Stimulated activated CD8-positive, alpha-beta memory T cell treated with anti-CD3 and anti-CD28 coated beads, Interleukin-15, amount 100 ng/mL, for 4 hours (primary cell): Measurements from ENCODE around the gene UBAP2.
A peak's percentile ranks its signal among the peaks of the same experiment; 100 is the strongest.

Experiments used
- DNase-seq, 2 donors: peaks; one replicate each; pipeline ENCODE4 v3.0.0-alpha.2; 2020; ENCODE audit warnings: low read depth in 2 of 2

Gene UBAP2, protein sequence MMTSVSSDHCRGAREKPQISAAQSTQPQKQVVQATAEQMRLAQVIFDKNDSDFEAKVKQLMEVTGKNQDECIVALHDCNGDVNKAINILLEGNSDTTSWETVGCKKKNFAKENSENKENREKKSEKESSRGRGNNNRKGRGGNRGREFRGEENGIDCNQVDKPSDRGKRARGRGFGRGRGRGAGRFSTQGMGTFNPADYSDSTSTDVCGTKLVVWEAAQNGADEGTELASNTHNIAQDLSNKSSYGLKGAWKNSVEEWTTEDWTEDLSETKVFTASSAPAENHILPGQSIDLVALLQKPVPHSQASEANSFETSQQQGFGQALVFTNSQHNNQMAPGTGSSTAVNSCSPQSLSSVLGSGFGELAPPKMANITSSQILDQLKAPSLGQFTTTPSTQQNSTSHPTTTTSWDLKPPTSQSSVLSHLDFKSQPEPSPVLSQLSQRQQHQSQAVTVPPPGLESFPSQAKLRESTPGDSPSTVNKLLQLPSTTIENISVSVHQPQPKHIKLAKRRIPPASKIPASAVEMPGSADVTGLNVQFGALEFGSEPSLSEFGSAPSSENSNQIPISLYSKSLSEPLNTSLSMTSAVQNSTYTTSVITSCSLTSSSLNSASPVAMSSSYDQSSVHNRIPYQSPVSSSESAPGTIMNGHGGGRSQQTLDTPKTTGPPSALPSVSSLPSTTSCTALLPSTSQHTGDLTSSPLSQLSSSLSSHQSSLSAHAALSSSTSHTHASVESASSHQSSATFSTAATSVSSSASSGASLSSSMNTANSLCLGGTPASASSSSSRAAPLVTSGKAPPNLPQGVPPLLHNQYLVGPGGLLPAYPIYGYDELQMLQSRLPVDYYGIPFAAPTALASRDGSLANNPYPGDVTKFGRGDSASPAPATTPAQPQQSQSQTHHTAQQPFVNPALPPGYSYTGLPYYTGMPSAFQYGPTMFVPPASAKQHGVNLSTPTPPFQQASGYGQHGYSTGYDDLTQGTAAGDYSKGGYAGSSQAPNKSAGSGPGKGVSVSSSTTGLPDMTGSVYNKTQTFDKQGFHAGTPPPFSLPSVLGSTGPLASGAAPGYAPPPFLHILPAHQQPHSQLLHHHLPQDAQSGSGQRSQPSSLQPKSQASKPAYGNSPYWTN

GRCh38 chr9:34048727-34049629 lies at the start of gene UBAP2:
Gene UBAP2, minus strand, starts transcription at chr9:34048887. Its CDS starts 31,739 bp downstream, at chr9:34017148.
- peak; percentile 94 to 95 for DNase-seq

DNA sequence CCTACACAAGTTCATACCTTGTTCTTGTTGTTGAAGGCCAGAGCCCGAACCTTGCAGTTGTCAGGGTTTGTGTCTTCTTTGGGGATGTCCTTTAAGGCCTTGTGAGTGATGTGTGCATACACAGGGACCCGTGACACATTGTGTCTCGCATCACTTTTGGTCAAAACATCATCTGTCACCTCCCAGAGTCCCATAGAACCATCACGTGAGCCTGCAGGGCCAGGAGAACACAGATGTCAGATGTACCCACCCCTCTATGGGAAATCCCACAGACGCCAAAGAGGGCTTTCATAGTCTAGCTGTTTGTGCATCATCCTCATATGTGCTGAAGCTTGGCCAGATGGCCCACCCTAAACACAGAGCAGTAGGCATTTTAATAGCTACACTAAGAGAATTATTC lies 49.6 kb upstream of the UBAP2 start:
- no peak for DNase-seq

GRCh38 chr9:34097865-34098264 lies 49.2 kb upstream of the UBAP2 start:
- no peak for DNase-seq

- DNase-seq: no peak
Observed at GRCh38 chr9:34096751-34097150, 48.1 kb upstream of the UBAP2 start.

DNA sequence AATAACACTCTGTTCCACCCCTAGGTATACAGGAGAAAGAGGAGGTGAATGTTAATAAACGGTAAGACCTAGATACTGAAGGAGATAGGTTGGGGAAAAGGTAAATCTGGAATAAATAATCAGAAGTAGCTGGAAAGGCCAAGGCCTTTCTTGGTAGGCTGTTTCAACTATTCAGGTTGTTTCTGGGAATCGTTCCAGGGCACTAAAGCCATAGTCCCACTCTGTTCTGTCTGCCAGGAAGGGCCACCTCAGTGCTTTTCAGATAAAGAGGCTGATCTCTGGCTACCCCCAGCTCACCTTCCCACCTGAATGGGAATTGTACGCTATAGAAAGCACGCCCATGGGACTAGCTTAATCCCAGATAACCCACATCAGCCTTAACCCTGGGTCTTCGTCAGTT lies 44.9 kb upstream of the UBAP2 start:
- no peak for DNase-seq

DNA sequence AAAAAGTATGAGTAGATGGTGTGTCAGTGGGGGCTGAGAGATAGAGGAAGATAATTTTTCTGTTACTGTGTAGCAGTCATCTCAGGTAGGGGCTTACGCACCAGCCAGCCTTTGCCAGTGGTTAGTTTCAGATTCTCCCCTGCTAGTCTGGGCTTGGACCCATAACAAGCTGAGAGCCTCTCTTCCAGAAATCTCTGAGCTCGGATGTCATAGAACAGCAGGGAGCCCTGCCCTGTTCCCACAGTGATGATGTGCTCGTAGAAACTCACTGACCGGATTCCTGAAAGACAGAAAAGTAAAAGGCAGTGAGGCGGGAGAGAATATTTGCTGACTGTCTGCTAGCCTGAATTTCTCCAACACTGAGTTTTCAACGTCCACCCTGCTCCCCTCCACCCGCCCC lies 40.6 kb upstream of the UBAP2 start:
- no peak for DNase-seq

GRCh38 chr9:34087370-34087769 lies 38.7 kb upstream of the UBAP2 start:
- no peak for DNase-seq

DNA sequence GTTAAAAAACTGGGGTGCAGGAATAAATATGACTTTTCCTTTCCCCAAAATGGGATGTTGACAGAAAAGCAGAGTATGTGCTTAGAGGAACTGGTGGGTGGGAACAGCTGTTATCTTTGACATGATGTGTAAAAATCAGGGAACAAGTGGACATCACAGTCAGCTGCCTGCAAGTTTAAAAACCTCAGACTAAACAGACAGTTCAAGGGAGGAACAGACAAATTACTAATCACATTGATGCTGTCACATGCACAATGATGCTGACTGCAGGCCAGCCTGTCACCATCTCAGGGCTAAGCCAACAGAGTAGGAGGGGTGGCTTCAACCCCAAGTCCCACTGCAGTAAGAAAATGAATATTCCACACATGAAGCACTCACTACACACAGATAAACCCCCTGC lies 38.2 kb upstream of the UBAP2 start:
- DNase-seq: no peak

DNA sequence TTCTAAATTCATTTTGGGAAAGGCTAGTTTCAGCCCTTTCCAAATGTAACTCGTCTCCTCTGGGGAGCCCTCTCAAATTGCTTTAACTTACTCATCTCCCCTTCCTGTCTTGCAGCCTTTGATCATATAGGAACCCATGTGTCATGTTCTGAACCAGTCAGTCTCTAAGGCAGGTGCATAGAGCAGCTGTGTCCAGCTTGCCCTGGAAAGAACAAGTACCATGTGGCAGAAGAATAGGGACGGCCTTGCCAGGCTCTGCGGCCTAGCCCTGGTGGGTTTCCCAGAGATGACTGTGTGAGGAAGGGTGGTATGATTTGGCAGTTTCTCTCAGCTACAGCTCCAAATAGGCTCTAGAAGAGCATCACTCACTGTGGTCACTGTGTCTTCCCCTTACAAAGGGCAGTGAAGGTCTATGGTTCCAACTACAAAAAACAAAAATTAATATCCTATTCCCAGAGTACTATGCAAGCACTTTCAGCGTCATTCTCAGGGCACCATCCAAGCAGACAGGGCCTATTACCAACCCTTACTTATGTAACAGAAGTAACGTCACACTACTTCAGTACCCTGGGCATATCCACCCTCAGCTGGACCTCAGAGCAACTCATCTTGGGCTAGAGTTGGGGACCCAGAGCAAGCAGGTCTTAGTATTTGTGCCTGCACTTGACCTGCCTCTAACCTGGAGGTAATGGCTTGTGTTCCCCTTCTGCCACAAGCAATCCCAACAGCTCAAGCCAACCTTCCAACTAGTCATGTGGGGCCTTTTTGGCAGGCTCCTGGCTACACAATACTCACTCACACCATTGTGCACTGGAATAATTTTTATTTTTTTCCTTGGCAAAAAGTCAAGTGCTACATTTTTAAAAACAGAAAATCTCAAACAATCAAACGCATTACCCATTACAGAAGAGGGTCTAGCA lies 37.2 kb upstream of the UBAP2 start:
- DNase-seq: no peak

DNA sequence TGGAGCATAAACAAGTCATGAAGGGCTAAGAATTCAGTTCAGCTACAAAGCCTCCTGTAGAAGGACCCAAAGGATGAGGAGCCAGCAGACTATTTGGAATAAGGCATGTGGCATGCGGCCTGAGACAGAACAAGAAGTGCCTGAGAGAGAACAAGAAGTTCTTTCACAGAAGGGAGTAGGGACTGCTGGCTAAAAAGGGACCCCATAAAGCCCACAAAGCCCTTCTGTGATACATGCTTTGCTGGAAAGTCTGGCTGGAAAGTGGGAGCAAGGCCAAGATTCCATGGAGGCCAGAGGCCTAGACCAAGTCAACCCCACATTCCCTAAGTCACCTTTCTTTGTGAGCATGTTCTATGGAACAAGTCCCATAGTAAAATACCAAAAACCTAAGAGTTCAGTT lies 35.9 kb upstream of the UBAP2 start:
- no peak for DNase-seq

- DNase-seq: no peak
Observed at GRCh38 chr9:34079181-34079580, 30.5 kb upstream of the UBAP2 start.

DNA sequence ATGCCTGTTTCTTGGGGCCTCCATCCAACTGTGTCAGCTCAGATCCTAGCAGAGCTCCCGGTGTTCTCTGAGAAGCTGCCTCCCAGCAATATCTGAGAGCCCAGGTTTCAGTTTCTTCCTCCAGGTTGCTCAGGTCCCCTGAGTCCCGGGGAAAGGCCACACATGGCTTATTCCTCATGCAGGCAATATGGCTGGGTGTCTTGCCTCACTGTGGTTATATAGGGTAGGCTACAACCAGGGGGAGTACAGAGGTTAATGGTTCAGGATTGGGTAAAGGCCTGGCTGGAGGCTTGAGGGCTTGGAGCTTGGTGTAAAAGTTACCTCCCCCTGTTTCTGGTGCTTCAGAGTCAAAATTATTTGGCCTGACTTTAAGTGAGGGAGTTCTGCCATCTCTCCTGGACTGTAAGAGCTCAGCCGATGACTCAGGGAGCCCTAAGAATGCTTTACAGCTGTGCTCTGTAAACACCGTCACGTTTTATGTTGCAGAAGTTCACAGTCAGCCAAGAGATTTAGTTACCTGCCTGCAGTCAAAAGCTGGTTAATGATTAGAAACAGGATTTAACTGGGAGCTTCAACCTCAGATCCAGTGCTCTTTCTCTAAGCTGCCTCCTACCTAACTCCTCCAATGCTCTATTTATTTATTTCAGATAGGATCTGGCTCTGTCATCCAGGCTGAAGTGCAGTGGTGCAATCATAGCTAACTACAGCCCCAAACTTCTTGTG lies 24.3 kb upstream of the UBAP2 start:
- DNase-seq: no peak

- DNase-seq: no peak
Observed at GRCh38 chr9:34072410-34072809, 23.7 kb upstream of the UBAP2 start.

DNA sequence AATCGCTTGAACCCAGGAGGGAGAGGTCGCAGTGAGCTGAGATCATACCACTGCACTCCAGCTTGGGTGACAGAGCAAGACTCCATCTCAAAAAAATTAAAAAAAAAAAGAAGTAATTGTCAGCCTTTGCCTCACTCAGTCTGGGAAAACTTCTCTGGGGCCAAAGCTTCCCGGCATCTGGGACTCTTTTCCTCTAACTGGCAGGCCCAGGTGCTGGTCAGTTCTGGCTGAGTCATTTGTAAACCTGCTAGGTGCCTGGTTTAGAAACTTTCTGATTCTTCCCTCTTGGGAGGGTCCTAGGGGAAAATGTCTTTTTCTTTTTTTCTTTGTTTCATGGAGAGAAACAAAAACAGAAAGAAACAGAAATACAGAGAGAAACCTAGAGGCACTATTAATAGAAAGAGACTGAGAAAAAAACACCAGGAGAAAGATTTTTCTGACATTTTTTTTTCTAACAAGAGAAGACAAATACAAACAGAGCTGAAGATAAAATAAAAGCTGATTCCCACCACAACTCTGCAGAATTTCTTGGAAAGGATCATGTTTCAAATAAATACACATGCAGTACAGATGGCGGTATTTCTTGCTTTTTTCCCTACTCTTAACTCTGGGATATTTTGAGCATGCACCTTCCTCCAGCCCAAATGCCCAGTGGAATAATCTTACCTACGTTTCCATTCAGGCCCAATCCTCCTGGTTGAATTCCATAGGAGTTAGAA lies 22.1 kb upstream of the UBAP2 start:
- no peak for DNase-seq

DNA sequence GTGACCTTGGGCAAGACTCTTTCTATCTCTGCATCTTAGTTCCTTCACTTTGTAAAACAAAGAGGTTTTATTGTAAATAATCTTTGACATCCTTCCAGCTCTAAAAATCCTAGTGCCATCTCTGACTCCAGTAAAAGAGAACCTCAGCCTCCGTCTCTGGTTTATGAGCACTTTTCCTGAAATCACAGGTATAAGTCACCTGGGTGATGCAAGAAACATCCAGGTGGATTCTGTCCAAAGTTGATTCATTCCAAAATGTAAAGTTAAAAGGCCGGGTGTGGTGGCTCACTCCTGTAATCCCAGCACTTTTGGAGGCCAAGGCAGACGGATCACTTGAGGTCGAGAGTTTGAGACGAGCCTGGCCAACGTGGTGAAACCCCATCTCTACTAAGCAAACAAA lies 21.1 kb upstream of the UBAP2 start:
- no peak for DNase-seq

GRCh38 chr9:34065541-34065940 lies 16.9 kb upstream of the UBAP2 start:
- no peak for DNase-seq

GRCh38 chr9:34059954-34060353 lies 11.3 kb upstream of the UBAP2 start:
- DNase-seq: no peak

DNA sequence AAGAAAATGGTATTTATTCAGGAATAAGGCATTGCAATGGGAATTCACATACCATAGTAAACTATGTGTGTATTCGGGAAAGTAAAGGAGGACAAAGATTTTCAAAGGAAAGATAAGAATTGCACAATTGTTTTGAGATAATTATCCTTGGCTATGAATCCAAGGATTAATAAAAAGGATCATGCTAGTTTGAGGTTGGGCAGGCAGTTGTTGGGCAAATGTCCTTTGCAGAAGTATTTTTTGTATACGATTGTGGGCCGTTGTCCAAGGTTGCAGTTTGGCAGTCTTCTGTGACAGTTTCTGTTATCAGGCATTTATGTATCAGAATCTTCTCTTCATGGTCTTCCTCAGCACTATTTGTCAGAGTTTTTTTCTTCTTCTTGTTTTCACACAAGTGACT lies 10.6 kb upstream of the UBAP2 start:
- DNase-seq: no peak
